ENCODE results near the gene TMEM120B. TPM values are rescaled to one million over a fixed set of nuclear protein-coding genes. Genes with fewer than 3 reads are reported as not detected.

TMEM120B gene
- total RNA-seq, 1 donor, result 8.0 TPM

- peak overlapping the region; percentile 18 for H3K4me3 ChIP-seq (ENCODE audit: low read depth, low read length)
- TF ChIP-seq, protein P1, sequence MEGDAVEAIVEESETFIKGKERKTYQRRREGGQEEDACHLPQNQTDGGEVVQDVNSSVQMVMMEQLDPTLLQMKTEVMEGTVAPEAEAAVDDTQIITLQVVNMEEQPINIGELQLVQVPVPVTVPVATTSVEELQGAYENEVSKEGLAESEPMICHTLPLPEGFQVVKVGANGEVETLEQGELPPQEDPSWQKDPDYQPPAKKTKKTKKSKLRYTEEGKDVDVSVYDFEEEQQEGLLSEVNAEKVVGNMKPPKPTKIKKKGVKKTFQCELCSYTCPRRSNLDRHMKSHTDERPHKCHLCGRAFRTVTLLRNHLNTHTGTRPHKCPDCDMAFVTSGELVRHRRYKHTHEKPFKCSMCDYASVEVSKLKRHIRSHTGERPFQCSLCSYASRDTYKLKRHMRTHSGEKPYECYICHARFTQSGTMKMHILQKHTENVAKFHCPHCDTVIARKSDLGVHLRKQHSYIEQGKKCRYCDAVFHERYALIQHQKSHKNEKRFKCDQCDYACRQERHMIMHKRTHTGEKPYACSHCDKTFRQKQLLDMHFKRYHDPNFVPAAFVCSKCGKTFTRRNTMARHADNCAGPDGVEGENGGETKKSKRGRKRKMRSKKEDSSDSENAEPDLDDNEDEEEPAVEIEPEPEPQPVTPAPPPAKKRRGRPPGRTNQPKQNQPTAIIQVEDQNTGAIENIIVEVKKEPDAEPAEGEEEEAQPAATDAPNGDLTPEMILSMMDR (IDR thresholded peaks at IDR 0.05; ENCODE audit: insufficient read depth, low read length), result no peak
- DNase-seq (ENCODE audit: low read depth), result no peak
These were observed 95.2 kb downstream of the TMEM120B start for GRCh38 chr12:121807642-121808347.

DNA sequence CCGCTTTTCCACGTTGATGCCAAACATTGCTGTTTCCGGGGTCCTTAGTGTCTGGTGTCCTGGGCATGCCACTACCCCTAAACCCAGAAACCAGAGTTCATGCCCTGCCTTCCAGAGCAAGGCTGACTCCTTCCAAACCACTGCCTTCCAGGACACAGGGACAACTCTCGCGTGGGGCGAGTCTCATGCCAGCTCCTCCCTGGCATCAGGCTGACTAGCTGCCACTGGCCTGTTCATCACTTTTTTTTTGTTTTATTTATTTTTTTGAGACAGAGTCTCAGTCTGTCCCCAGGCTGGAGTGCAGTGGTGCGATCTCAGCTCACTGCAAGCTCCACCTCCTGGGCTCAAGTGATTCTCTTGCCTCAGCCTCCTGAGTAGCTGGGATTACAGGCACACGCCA, 96.1 kb downstream of the TMEM120B start:
- TF ChIP-seq, protein P1 (IDR thresholded peaks at IDR 0.05; ENCODE audit: insufficient read depth, low read length), result no peak
- no peak for DNase-seq (ENCODE audit: low read depth)

GRCh38 chr12:121809712-121810116, 97.2 kb downstream of the TMEM120B start:
- TF ChIP-seq, protein P1 (IDR thresholded peaks at IDR 0.05; ENCODE audit: insufficient read depth, low read length), result no peak

More for the DNA sequence above, 96.1 kb downstream of the TMEM120B start:
- H3K4me3 ChIP-seq (ENCODE audit: low read depth, low read length), result no peak overlapping the region

DNA sequence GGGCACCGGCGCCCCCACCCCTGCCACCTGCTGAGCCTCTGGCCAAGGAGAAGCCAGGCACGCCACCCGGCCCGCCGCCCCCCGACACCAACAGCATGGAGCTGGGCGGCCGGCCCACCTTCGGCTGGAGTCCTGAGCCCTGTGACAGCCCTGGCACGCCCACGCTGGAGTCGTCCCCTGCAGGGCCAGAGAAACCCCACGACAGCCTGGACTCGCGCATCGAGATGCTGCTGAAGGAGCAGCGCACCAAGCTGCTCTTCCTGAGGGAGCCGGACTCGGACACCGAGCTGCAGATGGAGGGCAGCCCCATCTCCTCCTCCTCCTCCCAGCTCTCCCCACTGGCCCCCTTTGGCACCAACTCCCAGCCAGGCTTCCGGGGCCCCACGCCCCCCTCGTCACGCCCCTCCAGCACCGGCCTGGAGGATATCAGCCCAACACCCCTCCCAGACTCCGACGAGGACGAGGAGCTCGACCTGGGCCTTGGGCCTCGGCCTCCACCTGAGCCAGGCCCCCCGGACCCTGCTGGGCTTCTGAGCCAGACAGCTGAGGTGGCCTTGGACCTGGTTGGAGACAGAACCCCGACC, 97.8 kb downstream of the TMEM120B start:
- no peak for DNase-seq (ENCODE audit: low read depth)
- peak overlapping the region; percentile 81 for H3K4me3 ChIP-seq (ENCODE audit: low read depth, low read length)
- TF ChIP-seq, protein P1 (IDR thresholded peaks at IDR 0.05; ENCODE audit: insufficient read depth, low read length), result no peak

More at GRCh38 chr12:121809712-121810116, 97.2 kb downstream of the TMEM120B start:
- no peak overlapping the region for H3K4me3 ChIP-seq (ENCODE audit: low read depth, low read length)
- DNase-seq (ENCODE audit: low read depth), result no peak

DNA sequence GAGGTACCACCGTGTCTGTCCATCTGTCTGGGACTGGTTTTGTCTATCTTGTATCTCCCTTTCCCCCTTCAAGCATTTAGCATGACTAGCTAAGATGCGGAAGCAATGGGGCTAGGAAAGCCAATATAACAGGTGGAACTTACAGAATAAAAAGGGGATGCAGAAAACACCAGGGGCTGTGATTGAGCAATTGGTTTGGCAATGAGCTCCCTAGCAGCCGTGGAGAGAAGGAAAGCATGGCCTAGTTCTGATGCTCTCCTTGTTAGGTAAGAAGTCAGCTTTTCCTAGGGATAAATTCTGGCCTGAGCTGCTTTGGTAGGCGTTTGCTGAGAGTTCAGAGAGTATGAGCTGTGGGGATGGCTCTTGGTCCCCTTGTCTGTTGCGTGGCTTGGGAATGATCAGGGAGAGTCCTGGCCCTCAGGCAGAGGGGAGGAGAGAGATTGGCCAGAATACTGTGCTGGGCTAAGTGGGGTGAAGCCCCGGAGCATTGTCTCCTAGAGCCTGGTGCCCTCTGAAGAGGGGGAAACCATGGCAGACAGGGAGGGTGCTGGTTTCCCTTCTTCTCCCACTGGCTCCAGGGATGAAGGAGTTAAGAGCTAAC, 98.4 kb downstream of the TMEM120B start:
- DNase-seq (ENCODE audit: low read depth), result peak; percentile 28
- peak overlapping the region; percentile 81 for H3K4me3 ChIP-seq (ENCODE audit: low read depth, low read length)
- TF ChIP-seq, protein P1 (IDR thresholded peaks at IDR 0.05; ENCODE audit: insufficient read depth, low read length), result no peak

DNA sequence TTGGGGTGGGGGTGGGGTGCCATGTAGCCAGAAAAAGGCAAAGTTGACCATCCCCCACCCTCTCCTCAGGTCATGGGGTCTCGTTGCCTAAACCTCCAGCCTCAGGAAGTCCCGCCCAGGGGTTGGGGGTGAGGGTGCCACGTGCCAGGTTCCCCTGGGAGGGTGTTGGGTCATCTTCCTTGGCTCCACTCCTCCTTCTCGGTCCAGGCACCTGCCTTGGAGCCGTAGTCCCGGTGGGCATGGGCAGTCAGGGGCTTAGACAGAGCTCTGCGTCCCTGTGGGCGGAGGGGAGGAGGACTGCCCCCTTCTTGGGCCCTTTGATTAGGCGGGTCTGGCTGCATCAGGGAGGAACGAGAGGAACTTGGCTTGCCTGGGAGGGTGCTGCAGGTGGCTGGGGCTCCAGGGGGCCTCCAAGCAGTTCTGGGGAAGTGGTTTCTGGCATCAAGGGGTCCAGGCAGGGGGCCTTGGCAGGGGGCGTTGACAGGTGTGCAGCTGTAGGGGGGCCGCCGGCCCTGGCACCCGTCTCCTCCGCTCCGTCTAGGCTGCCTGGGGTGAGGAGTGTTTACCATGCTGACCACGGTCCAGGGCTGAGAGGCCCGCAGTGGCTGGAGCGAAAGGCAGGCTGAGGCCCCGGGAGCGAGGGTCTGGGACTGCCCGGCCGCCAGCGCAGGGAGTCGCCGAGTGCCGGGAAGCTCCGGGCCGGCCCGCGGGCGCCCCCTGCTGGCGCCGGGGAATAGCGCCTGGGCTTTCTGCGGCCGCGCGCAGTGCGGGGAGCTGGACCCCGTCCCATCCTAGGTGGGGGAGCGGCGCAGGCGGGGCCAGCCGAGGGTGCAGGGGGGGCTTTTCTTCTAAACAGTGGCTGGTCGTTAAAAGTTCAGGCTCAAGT, 99.1 kb downstream of the TMEM120B start:
- DNase-seq (ENCODE audit: low read depth), result peak; percentile 63
- TF ChIP-seq, protein P1 (IDR thresholded peaks at IDR 0.05; ENCODE audit: insufficient read depth, low read length), result peak; percentile 70
- peak overlapping the region; percentile 81 for H3K4me3 ChIP-seq (ENCODE audit: low read depth, low read length)
